ENCODE results near the gene CYP4F12.

DNA sequence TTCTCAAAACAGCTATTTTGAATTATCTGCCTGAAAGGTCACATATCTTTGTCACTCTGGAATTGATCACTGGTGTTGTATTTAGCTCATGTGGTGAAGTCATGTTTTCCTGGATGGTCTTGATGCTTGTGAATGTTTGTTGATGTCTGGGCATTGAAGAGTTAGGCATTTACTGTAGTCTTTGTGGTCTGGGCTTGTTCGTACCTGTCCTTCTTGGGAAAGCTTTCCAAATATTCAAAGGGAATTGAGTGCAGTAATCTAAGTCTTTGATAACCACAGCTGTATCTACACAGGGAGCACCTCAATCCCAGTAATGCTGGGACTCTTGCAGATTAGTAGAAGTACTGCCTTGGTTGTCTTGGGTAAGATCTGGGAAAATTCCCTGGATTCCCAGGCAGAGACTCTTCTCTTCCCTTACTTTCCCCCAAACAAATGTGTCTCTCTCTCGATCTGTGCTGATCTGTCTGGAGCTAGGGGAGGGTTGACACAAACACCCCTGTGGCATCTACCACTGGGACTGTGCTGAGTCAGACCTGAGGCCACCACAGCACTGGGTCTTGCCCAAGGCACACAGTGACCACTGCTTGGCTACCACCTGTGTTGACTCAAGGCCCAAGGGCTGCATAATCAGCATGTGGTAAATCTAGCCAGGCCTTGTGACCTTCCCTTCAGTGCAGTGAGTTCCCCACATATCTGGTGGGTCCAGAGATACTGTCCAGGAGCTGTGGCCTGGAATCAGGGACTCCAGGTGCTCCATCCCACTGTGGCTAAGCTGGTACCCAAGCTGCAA lies 37.7 kb upstream of the CYP4F12 start:
- TF ChIP-seq, protein P1, sequence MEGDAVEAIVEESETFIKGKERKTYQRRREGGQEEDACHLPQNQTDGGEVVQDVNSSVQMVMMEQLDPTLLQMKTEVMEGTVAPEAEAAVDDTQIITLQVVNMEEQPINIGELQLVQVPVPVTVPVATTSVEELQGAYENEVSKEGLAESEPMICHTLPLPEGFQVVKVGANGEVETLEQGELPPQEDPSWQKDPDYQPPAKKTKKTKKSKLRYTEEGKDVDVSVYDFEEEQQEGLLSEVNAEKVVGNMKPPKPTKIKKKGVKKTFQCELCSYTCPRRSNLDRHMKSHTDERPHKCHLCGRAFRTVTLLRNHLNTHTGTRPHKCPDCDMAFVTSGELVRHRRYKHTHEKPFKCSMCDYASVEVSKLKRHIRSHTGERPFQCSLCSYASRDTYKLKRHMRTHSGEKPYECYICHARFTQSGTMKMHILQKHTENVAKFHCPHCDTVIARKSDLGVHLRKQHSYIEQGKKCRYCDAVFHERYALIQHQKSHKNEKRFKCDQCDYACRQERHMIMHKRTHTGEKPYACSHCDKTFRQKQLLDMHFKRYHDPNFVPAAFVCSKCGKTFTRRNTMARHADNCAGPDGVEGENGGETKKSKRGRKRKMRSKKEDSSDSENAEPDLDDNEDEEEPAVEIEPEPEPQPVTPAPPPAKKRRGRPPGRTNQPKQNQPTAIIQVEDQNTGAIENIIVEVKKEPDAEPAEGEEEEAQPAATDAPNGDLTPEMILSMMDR (conservative IDR thresholded peaks at IDR 0.05; ENCODE audit: low read length): no peak
- TF ChIP-seq EZH2phosphoT487 (IDR thresholded peaks at IDR 0.05; ENCODE audit: borderline replicate concordance, low read depth, low read length): no peak
